SU-DHL-6 (cell line): ENCODE measurements around the gene SMAP1.

Experiments
- H2AFZ ChIP-seq: fragments of 200-600 bp; sonication (generic); 2 replicates; pipeline ENCODE4 v1.6.1; 2014; ENCODE audit warnings: low read depth, mild to moderate bottlenecking, moderate library complexity, mixed read lengths, antibody characterized with exemption, low read length; ENCODE audit not compliant: severe bottlenecking
- H3F3A ChIP-seq: fragments of 200-600 bp; shearing (Covaris generic); 2 replicates; pipeline ENCODE4 v1.6.0; 2016; ENCODE audit warnings: antibody characterized with exemption, mild to moderate bottlenecking; ENCODE audit not compliant: insufficient read depth
- H3K27ac ChIP-seq: fragments of 200-600 bp; sonication (generic); 2 replicates; pipeline ENCODE4 v1.5.1; 2016; ENCODE audit warnings: low read depth, mild to moderate bottlenecking, low read length, moderate library complexity, mixed read lengths
- H3K27me3 ChIP-seq: fragments of 200-600 bp; sonication (generic), shearing (Covaris generic); 2 replicates; pipeline ENCODE4 v1.6.0; 2014; ENCODE audit warnings: mild to moderate bottlenecking, low read length
- H3K36me3 ChIP-seq: fragments of 200-600 bp; sonication (generic); 2 replicates; pipeline ENCODE4 v1.6.1; 2014; ENCODE audit warnings: mild to moderate bottlenecking, low read length, mixed read lengths
- H3K4me2 ChIP-seq: fragments of 300-600, 200-600 bp; shearing (Covaris generic), sonication (generic); 2 replicates; pipeline ENCODE4 v1.6.0; 2014; ENCODE audit warnings: low read length, low read depth, mild to moderate bottlenecking; ENCODE audit not compliant: poor library complexity, severe bottlenecking
- H3K4me3 ChIP-seq: fragments of 200-600 bp; sonication (generic); 2 replicates; pipeline ENCODE4 v1.5.1; 2014; ENCODE audit warnings: antibody characterized with exemption, low read length, mild to moderate bottlenecking, mixed read lengths; ENCODE audit not compliant: insufficient read depth, poor library complexity, severe bottlenecking
- H3K79me2 ChIP-seq: fragments of 200-600 bp; sonication (generic); 2 replicates; pipeline ENCODE4 v1.6.1; 2014; ENCODE audit warnings: mild to moderate bottlenecking, low read length, moderate library complexity; ENCODE audit not compliant: insufficient read depth
- H3K9ac ChIP-seq: fragments of 200-600 bp; sonication (generic); 2 replicates; pipeline ENCODE4 v1.7.0; 2014; ENCODE audit warnings: mild to moderate bottlenecking, low read length
- H3K9me2 ChIP-seq: fragments of 200-600 bp; sonication (generic); replicated peaks from 2 replicates; pipeline ENCODE4 v1.6.1; 2014; ENCODE audit warnings: low read length; ENCODE audit not compliant: insufficient read depth
- H3K9me3 ChIP-seq: fragments of 200-600 bp; sonication (generic); 2 replicates; pipeline ENCODE4 v1.6.1; 2014; ENCODE audit warnings: low read length, mixed read lengths; ENCODE audit not compliant: insufficient read depth
- H4K20me1 ChIP-seq: fragments of 200-600 bp; sonication (generic); 2 replicates; pipeline ENCODE4 v1.6.1; 2014; ENCODE audit warnings: low read depth, mild to moderate bottlenecking, antibody characterized with exemption, low read length, moderate library complexity, mixed read lengths
- EZH2phosphoT487 ChIP-seq: fragments of 200-600 bp; sonication (generic), shearing (Covaris generic); conservative IDR thresholded peaks from 2 replicates; pipeline ENCODE4 v1.6.1; 2018; ENCODE audit warnings: mild to moderate bottlenecking, antibody characterized with exemption, low read length, moderate library complexity, mixed read lengths
- TF ChIP-seq, protein P1 (sequence below): fragments of 200-600 bp; sonication (generic); IDR thresholded peaks from one replicate; pipeline ENCODE4 v1.5.1; 2017; ENCODE audit warnings: antibody characterized with exemption, mild to moderate bottlenecking, low read length, moderate library complexity; ENCODE audit not compliant: insufficient read depth, poor library complexity, severe bottlenecking

Gene SMAP1

DNA sequence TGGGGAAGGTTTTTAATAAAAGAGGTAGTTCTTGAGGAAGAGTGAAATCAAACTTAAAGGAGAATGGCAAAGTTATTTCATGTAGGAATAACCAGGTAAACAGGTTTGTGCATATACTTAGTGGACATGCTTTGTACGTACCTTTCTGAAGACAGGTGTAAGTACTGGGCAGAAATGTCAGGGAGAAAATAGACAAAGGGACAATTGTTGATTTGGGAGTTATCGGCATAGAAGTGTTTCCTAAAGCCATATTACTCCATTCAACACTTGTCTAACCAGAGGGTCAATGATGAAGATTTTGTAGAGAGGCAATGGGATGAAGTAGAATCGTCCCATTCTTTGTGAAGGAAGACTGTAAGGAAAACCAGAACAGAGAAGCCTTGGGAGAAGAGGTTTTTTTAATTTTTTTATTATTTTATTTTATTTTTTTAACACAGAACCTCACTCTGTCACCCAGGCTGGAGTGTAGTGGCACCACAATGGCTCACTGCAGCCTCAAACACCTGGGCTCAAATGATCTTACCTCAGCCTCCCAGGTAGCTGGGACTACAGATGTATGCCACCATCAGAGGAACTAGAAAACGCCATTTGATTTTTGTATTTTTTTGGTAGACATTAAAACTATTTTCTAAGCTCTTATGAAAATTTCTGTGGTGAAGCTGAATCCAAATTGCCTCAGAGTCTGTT is 18.0 kb downstream of the SMAP1 start:
- Histone ChIP-seq H3K36me3 (no peaks in the 10 kb centered on the region), H3K27ac (no peak overlapping the region), H3K79me2 (peaks cover 91% of the 10 kb centered on the region), H3K4me3 (no peak overlapping the region), H4K20me1 (peaks cover 28% of the 10 kb centered on the region), H3K27me3 (no peaks in the 10 kb centered on the region), H3K9me3 (peaks cover under 1% of the 10 kb centered on the region; the same call in 1 of the 2 replicates), H3K4me2 (no peak overlapping the region), H3F3A (peaks cover 7% of the 10 kb centered on the region; the same call in 1 of the 2 replicates), H3K9ac (no peak overlapping the region), H2AFZ (no peak overlapping the region), H3K9me2 (no peaks in the 10 kb centered on the region)
- no peak for TF ChIP-seq EZH2phosphoT487
- TF ChIP-seq, protein P1, sequence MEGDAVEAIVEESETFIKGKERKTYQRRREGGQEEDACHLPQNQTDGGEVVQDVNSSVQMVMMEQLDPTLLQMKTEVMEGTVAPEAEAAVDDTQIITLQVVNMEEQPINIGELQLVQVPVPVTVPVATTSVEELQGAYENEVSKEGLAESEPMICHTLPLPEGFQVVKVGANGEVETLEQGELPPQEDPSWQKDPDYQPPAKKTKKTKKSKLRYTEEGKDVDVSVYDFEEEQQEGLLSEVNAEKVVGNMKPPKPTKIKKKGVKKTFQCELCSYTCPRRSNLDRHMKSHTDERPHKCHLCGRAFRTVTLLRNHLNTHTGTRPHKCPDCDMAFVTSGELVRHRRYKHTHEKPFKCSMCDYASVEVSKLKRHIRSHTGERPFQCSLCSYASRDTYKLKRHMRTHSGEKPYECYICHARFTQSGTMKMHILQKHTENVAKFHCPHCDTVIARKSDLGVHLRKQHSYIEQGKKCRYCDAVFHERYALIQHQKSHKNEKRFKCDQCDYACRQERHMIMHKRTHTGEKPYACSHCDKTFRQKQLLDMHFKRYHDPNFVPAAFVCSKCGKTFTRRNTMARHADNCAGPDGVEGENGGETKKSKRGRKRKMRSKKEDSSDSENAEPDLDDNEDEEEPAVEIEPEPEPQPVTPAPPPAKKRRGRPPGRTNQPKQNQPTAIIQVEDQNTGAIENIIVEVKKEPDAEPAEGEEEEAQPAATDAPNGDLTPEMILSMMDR: no peak

DNA sequence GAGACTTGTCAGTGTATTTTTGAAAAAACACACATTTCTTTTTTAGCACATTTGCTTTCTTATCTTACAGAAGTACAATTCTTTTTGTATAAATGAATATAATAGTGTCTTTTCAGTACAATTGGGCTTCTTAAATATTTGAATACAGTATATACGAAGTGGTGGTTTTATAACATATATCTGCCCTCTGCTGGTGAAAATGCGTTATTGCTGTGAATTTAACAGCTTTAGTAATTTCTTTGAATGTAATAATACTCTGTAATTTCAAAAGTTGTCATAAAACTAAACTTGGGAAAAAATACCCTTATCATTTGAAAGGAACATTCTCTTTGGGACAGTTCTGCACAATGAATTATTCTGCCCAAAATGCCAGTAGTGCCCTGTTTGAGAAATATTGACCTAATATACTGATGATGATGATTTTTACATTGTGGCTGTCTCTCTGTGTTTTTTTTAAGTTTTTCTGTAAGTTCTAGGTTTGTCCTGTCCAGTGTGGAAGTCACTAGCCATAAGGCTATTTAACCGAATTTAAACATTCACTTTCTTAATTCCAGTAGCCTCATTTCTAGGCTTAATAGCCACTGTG is 19.0 kb downstream of the SMAP1 start:
- no peak for TF ChIP-seq EZH2phosphoT487
- TF ChIP-seq, protein P1: peak; percentile 72
- H2AFZ ChIP-seq: no peak overlapping the region
- peaks cover 6% of the 10 kb centered on the region; the same call in 1 of the 2 replicates for H3K9me3 ChIP-seq
- H3K9ac ChIP-seq: no peak overlapping the region
- H3K27ac ChIP-seq: no peak overlapping the region
- H3K9me2 ChIP-seq: no peaks in the 10 kb centered on the region
- no peak overlapping the region for H3K4me3 ChIP-seq
- H3K79me2 ChIP-seq: peaks cover 91% of the 10 kb centered on the region
- no peaks in the 10 kb centered on the region for H3K27me3 ChIP-seq
- peaks cover 21% of the 10 kb centered on the region for H4K20me1 ChIP-seq
- no peak overlapping the region for H3K4me2 ChIP-seq
- H3F3A ChIP-seq: peaks cover 7% of the 10 kb centered on the region; the same call in 1 of the 2 replicates
- no peaks in the 10 kb centered on the region for H3K36me3 ChIP-seq

- Histone ChIP-seq H3K4me3 (no peak overlapping the region), H3K9me3 (peaks cover 6% of the 10 kb centered on the region; the same call in 1 of the 2 replicates), H3K79me2 (peaks cover 98% of the 10 kb centered on the region), H3K9ac (no peak overlapping the region), H2AFZ (no peak overlapping the region), H3K27me3 (no peaks in the 10 kb centered on the region), H3K4me2 (no peak overlapping the region), H3K36me3 (no peaks in the 10 kb centered on the region), H4K20me1 (no peaks in the 10 kb centered on the region; the same call in 1 of the 2 replicates), H3K9me2 (no peaks in the 10 kb centered on the region), H3F3A (no peaks in the 10 kb centered on the region), H3K27ac (no peak overlapping the region)
- TF ChIP-seq, protein P1: no peak
- no peak for TF ChIP-seq EZH2phosphoT487
These were observed 26.2 kb downstream of the SMAP1 start for GRCh38 chr6:70693887-70694286.
